Transverse colon (tissue), 4 donors: ENCODE results near the gene MAP4K2. TPM values are rescaled to one million over a fixed set of nuclear protein-coding genes. Genes with fewer than 3 reads are reported as not detected.

Experiments used
- DNase-seq: peaks from one replicate; pipeline ENCODE4 v3.0.0-alpha.2; 2019
- H3K27ac ChIP-seq, 4 donors: fragments of 200-600 bp; sonication (generic); 2 replicates each; pipeline ENCODE4 v1.5.1; 2016 to 2018; ENCODE audit warnings: inconsistent platforms in 4 of 4
- H3K27me3 ChIP-seq: fragments of 200-600 bp; sonication (generic); 2 replicates; pipeline ENCODE4 v1.5.1; 2017; ENCODE audit warnings: inconsistent platforms
- H3K36me3 ChIP-seq, 4 donors: fragments of 200-600 bp; sonication (generic); 2 replicates each; pipeline ENCODE4 v1.5.1; 2017 to 2019; ENCODE audit warnings: inconsistent platforms in 4 of 4
- H3K4me1 ChIP-seq, 4 donors: fragments of 200-600 bp; sonication (generic); 2 replicates each; pipeline ENCODE4 v1.5.1; 2017 to 2020; ENCODE audit warnings: inconsistent platforms in 4 of 4
- H3K4me3 ChIP-seq, 4 donors: fragments of 200-600 bp; sonication (generic); 1 replicate in 1 of 4; 2 replicates in 3 of 4; pipeline versions ENCODE4 v1.5.1 to v1.6.1; 2017 to 2019; ENCODE audit warnings: inconsistent platforms in 4 of 4
- H3K9me3 ChIP-seq, 2 donors: fragments of 200-600 bp; sonication (generic); 2 replicates each; pipeline ENCODE4 v1.5.1; 2017 to 2019; ENCODE audit warnings: inconsistent platforms in 2 of 2
- CTCF ChIP-seq, 5 experiments: fragments of 200-600 bp in 3 of 5; fragments of 450-650 bp in 2 of 5; sonication (generic) in 3 of 5; IDR thresholded peaks; 1 replicate in 2 of 5; 2 replicates in 3 of 5; pipeline ENCODE4 v1.5.1; 2016 to 2017; ENCODE audit warnings: antibody characterized with exemption in 5 of 5, inconsistent platforms in 3 of 5, mild to moderate bottlenecking in 2 of 5, moderate library complexity in 1 of 5
- EP300 ChIP-seq: sonication (generic); formaldehyde crosslinking; IDR thresholded peaks from one replicate; pipeline ENCODE4 v1.6.1; 2017; ENCODE audit warnings: antibody characterized with exemption, low read depth
- POLR2A ChIP-seq: fragments of 450-650 bp; IDR thresholded peaks from one replicate; pipeline ENCODE4 v1.6.1; 2016; ENCODE audit warnings: antibody characterized with exemption, mild to moderate bottlenecking, moderate library complexity
- POLR2AphosphoS5 ChIP-seq, 3 donors: sonication (generic); formaldehyde crosslinking; IDR thresholded peaks; one replicate each; pipeline ENCODE4 v1.6.1; 2016; ENCODE audit warnings: antibody characterized with exemption in 3 of 3
- WGBS, 2 donors: methylation state at CpG; one replicate each; pipeline ENCODE4 v1.1.5; 2018; ENCODE audit warnings: low coverage in 1 of 2; 5-methylcytosine and 5-hydroxymethylcytosine counted together
- in situ Hi-C, 4 donors: fragments of 200-750 bp; cut with MboI; loops; one replicate each; pipeline versions ENCODE4 v1.15.0 to v1.15.1; 2017; ENCODE audit warnings: low sequenced_read_pairs in 3 of 4, low pct_ligation_motif_present in 1 of 4, low pct_unique_long_range_greater_than_20kb in 1 of 4
- intact Hi-C: fragments of 100-400 bp; cut with DNase I; formaldehyde crosslinking; loops from one replicate; pipeline ENCODE4 v1.15.1; 2023; ENCODE audit warnings: low total_unique reads
- total RNA-seq, 4 donors: library from RNA; depleted of rRNA; stranded (reverse); fragments of >200 nt; gene quantifications; one replicate each; pipeline ENCODE4 v1.1.0, GENCODE V29; 2016

Gene MAP4K2
- total RNA-seq, 4 donors from 2014 or later: 10.1 to 369 (median 90.9) TPM

- in situ Hi-C loops (no loop called here), intact Hi-C loops (no loop called here)
- Histone ChIP-seq H3K27me3 (no peaks in the 10 kb centered on the region), H3K4me3 (peak overlapping the region in 2 of 4 donors; percentile 56 to 68), H3K9me3 (no peaks in the 10 kb centered on the region), H3K27ac (peak overlapping the region; percentile 64 to 92 (median 89)), H3K36me3 (no peaks in the 10 kb centered on the region), H3K4me1 (peaks cover 10 to 33% (median 20%) of the 10 kb centered on the region in 4 donors)
- TF ChIP-seq POLR2A (no peak), CTCF (IDR thresholded peaks at IDR 0.05) (no peak), EP300 (no peak), POLR2AphosphoS5 (IDR thresholded peaks at IDR 0.05) (no peak)
- DNase-seq: no peak
- 56% methylated on average over 13 of the region's 13 CpGs; no CpG with 5 or more reads in 1 of the 2 donors for WGBS, 2 donors
Measured at GRCh38 chr11:64801561-64802369, 1.2 kb downstream of the MAP4K2 start.

GRCh38 chr11:64801158-64801464 is 1.9 kb downstream of the MAP4K2 start:
- in situ Hi-C loops: no loop called here
- H3K27ac ChIP-seq: peak overlapping the region in 2 of 4 donors; percentile 64 to 92

GRCh38 chr11:64800303-64801157 is 2.5 kb downstream of the MAP4K2 start:
- H3K27me3 ChIP-seq: no peaks in the 10 kb centered on the region
- no peaks in the 10 kb centered on the region for H3K9me3 ChIP-seq
- H3K36me3 ChIP-seq: no peaks in the 10 kb centered on the region
- no peak overlapping the region for H3K4me3 ChIP-seq
- TF ChIP-seq POLR2A: no peak
- no peak for TF ChIP-seq CTCF (IDR thresholded peaks at IDR 0.05)
- no peak for TF ChIP-seq POLR2AphosphoS5 (IDR thresholded peaks at IDR 0.05)
- no peak for TF ChIP-seq EP300
- H3K4me1 ChIP-seq: peaks cover 10 to 33% (median 20%) of the 10 kb centered on the region in 4 donors
- intact Hi-C loops: no loop called here
- 86% methylated on average over 24 of the region's 26 CpGs; no CpG with 5 or more reads in 1 of the 2 donors for WGBS, 2 donors
- H3K27ac ChIP-seq: no peak overlapping the region
- in situ Hi-C loops: no loop called here
- no peak for DNase-seq

More at GRCh38 chr11:64801158-64801464, 1.9 kb downstream of the MAP4K2 start:
- no peak for DNase-seq
- WGBS, 2 donors: 75% methylated on average over 8 of the region's 9 CpGs; no CpG with 5 or more reads in 1 of the 2 donors
- no peaks in the 10 kb centered on the region for H3K27me3 ChIP-seq
- H3K9me3 ChIP-seq: no peaks in the 10 kb centered on the region
- H3K36me3 ChIP-seq: no peaks in the 10 kb centered on the region
- peaks cover 10 to 33% (median 20%) of the 10 kb centered on the region in 4 donors for H3K4me1 ChIP-seq
- intact Hi-C loops: no loop called here
- TF ChIP-seq EP300 (no peak), CTCF (IDR thresholded peaks at IDR 0.05) (no peak), POLR2A (no peak), POLR2AphosphoS5 (IDR thresholded peaks at IDR 0.05) (no peak)
- H3K4me3 ChIP-seq: no peak overlapping the region

- Histone ChIP-seq H3K9me3 (no peaks in the 10 kb centered on the region), H3K36me3 (no peaks in the 10 kb centered on the region), H3K27ac (no peak overlapping the region), H3K4me3 (no peak overlapping the region), H3K4me1 (peaks cover 10 to 33% (median 20%) of the 10 kb centered on the region in 4 donors), H3K27me3 (no peaks in the 10 kb centered on the region)
- TF ChIP-seq CTCF (IDR thresholded peaks at IDR 0.05): no peak
- no peak for TF ChIP-seq POLR2AphosphoS5 (IDR thresholded peaks at IDR 0.05)
- TF ChIP-seq EP300: no peak
- no peak for TF ChIP-seq POLR2A
- in situ Hi-C loops: no loop called here
- intact Hi-C loops: no loop called here
- 47 to 69% methylated on average over 3 to 14 of the region's 14 CpGs for WGBS, 2 donors
- DNase-seq: no peak
Measured at GRCh38 chr11:64799623-64800302, 3.3 kb downstream of the MAP4K2 start.
